Endothelial cell of umbilical vein (primary cell): Measurements from ENCODE around the gene VAV3. TPM values are rescaled to one million over a fixed set of nuclear protein-coding genes. Genes with fewer than 3 reads are reported as not detected.

ENCODE experiments used
- BruUV-seq: library from RNA; stranded (reverse); fragments of 400-500 nt; replicated peaks from 2 replicates; lab custom pipeline; 2021; lab: Mats Ljungman, UMichigan
- CTCF ChIA-PET: fragments of 300-600, 350-600 bp; sonication (Branson Sonifier 250); formaldehyde crosslinking; loops from one replicate; lab custom pipeline; 2021; ENCODE audit warnings: antibody characterized with exemption, inconsistent platforms; lab: Charles Lee
- POLR2A ChIA-PET: fragments of 300-600, 350-600 bp; sonication (Branson Sonifier 250); formaldehyde crosslinking; loops from one replicate; lab custom pipeline; 2021; ENCODE audit warnings: antibody characterized with exemption, inconsistent platforms; lab: Charles Lee
- DNase-seq: peaks from one replicate; pipeline ENCODE4 v3.0.0-alpha.2; 2011; ENCODE audit warnings: low read depth, low spot score
- FAIRE-seq: peaks from 2 replicates; lab custom pipeline; 2011; peaks lifted over from hg19 to GRCh38; lab: Jason Lieb, UNC
- H2AFZ ChIP-seq: 2 replicates; pipeline ENCODE4 v1.6.0; 2012; ENCODE audit warnings: low read depth, low read length, control low read depth, inconsistent platforms
- H3K27ac ChIP-seq: 2 replicates; pipeline ENCODE4 v1.5.1; 2011; ENCODE audit warnings: low read depth, mild to moderate bottlenecking, control low read depth, low read length, moderate library complexity; ENCODE audit not compliant: insufficient read depth
- H3K27me3 ChIP-seq, 2 experiments: 2 replicates each; pipeline versions ENCODE4 v1.6.0 to v1.6.1; 2011; ENCODE audit warnings: low read length in 2 of 2, mixed read lengths in 1 of 2; ENCODE audit not compliant: control insufficient read depth in 2 of 2, insufficient read depth in 2 of 2
- H3K36me3 ChIP-seq, 2 experiments: 2 replicates in 1 of 2; 3 replicates in 1 of 2; pipeline ENCODE4 v1.5.1; 2011; ENCODE audit warnings: low read length in 2 of 2, mild to moderate bottlenecking in 1 of 2, moderate library complexity in 1 of 2; ENCODE audit not compliant: control insufficient read depth in 2 of 2, insufficient read depth in 2 of 2; ENCODE audit errors: extremely low read depth in 1 of 2
- H3K4me1 ChIP-seq: 3 replicates; pipeline ENCODE4 v1.5.1; 2011; ENCODE audit warnings: mild to moderate bottlenecking, low read length; ENCODE audit not compliant: control insufficient read depth, insufficient read depth; ENCODE audit errors: extremely low read depth
- H3K4me2 ChIP-seq: 2 replicates; pipeline ENCODE4 v1.6.1; 2011; ENCODE audit warnings: low read length, control low read depth, mixed read lengths; ENCODE audit not compliant: insufficient read depth
- H3K4me3 ChIP-seq, 3 experiments: fragments of 200-600 bp in 1 of 3; sonication (generic), shearing (Covaris generic) in 1 of 3; replicated peaks in 1 of 3; 2 replicates each; pipeline ENCODE4 v1.5.1; 2011 to 2016; ENCODE audit warnings: control low read depth in 3 of 3, low read length in 3 of 3, mild to moderate bottlenecking in 2 of 3, inconsistent platforms in 1 of 3, low read depth in 1 of 3, moderate library complexity in 1 of 3; ENCODE audit not compliant: insufficient read depth in 1 of 3
- H3K79me2 ChIP-seq: 2 replicates; pipeline ENCODE4 v1.6.0; 2012; ENCODE audit warnings: low read length, inconsistent platforms; ENCODE audit not compliant: control insufficient read depth, insufficient read depth
- H3K9ac ChIP-seq: replicated peaks from 2 replicates; pipeline ENCODE3; 2011; ENCODE audit warnings: low read length, control low read depth; ENCODE audit not compliant: insufficient read depth; ENCODE audit errors: extremely low read depth
- H3K9me1 ChIP-seq: replicated peaks from 3 replicates; pipeline ENCODE4 v1.6.0; 2011; ENCODE audit warnings: mild to moderate bottlenecking, low read length; ENCODE audit not compliant: control insufficient read depth, insufficient read depth; ENCODE audit errors: extremely low read depth
- H3K9me3 ChIP-seq: replicated peaks from 2 replicates; pipeline ENCODE4 v1.5.1; 2012; ENCODE audit warnings: low read length, inconsistent platforms; ENCODE audit not compliant: control insufficient read depth, insufficient read depth
- H4K20me1 ChIP-seq: replicated peaks from 2 replicates; pipeline ENCODE3; 2011; ENCODE audit warnings: mild to moderate bottlenecking, low read length; ENCODE audit not compliant: control insufficient read depth, insufficient read depth; ENCODE audit errors: extremely low read depth
- FOS ChIP-seq: IDR thresholded peaks from 2 replicates; pipeline ENCODE4 v1.6.1; 2011; ENCODE audit warnings: mild to moderate bottlenecking, low read length, moderate library complexity, borderline replicate concordance; ENCODE audit not compliant: insufficient read depth
- JUN ChIP-seq: IDR thresholded peaks from 2 replicates; pipeline ENCODE4 v1.6.1; 2011; ENCODE audit warnings: borderline replicate concordance, low read depth; ENCODE audit not compliant: insufficient read length, insufficient read depth
- POLR2A ChIP-seq: IDR thresholded peaks from 2 replicates; pipeline ENCODE4 v1.6.1; 2012; ENCODE audit warnings: low read depth, mild to moderate bottlenecking, control low read depth, low read length
- POLR2AphosphoS5 ChIP-seq: IDR thresholded peaks from 2 replicates; pipeline ENCODE4 v1.6.1; 2012; ENCODE audit warnings: low read depth, mild to moderate bottlenecking, control low read depth, low read length, moderate library complexity; ENCODE audit not compliant: insufficient read depth
- dilution Hi-C: fragments of 300-500 bp; cut with MboI; formaldehyde crosslinking; loops from one replicate; pipeline ENCODE4 v1.15.0; 2019; ENCODE audit warnings: low sequenced_read_pairs; ENCODE audit not compliant: extremely low pct_ligation_motif_present
- intact Hi-C: fragments of 100-400 bp; cut with micrococcal nuclease; formaldehyde crosslinking; loops from one replicate; pipeline ENCODE4 v1.10.0; 2022
- microRNA-seq: library from miRNA; unstranded; fragments of <30 nt; microRNA quantifications from one replicate; pipeline ENCODE4 v1.2.0, GENCODE V29; 2021; ENCODE audit warnings: borderline number of aligned reads, borderline replicate concordance
- polyA plus RNA-seq, 4 experiments: library from polyadenylated mRNA; depleted of rRNA in 3 of 4; stranded (reverse) in 3 of 4; unstranded in 1 of 4; fragments of >200 nt; gene quantifications; 2 replicates each; pipeline versions ENCODE4 v1.2.1 to v1.2.3, GENCODE V29; 2011 to 2012; ENCODE audit warnings: missing spikeins in 1 of 4
- small RNA-seq: library from RNA; depleted of rRNA; stranded (forward); fragments of <200 nt; gene quantifications from one replicate; pipeline ENCODE3, GENCODE V24; 2012; ENCODE audit warnings: low replicate concordance, low read depth; ENCODE audit not compliant: insufficient read depth, insufficient read length
- total RNA-seq: library from RNA; stranded (reverse); gene quantifications from 2 replicates; pipeline ENCODE4 v1.2.3, GENCODE V29; 2021

Gene VAV3
- total and polyA plus RNA-seq, 2 donors (not counting 3 experiments of a cell fraction or from before 2014, with no cell fraction given): 0.18 to 1.5 TPM

DNA sequence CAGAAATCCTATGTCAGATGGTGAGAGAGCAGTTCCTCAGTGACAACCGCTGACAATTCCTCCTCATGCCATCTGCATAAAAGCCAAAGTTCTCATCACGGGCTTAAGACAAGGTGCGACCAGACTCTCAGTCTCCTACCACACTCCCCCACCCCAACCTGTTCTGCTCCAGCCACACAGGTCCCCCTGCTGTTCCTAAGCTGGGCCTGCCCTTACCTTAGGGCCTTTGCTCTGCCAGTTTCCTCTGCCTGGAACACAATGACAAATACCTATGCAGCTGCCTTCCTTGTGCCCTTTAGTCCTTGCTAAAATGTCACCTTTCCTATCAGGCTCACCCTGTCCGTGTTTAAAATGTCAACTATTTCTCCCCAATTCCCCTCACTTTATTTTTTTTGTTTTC, 441.9 kb downstream of the VAV3 start:
- H3K27me3 ChIP-seq: no peaks in the 10 kb centered on the region
- no TSS peak for BruUV-seq
- H3K4me2 ChIP-seq: no peak overlapping the region
- H3K4me1 ChIP-seq: no peaks in the 10 kb centered on the region
- H3K4me3 ChIP-seq: no peak overlapping the region
- intact Hi-C loops (no loop called here), dilution Hi-C loops (no loop called here)
- CTCF ChIA-PET: no interaction called here
- FAIRE-seq (no peak), DNase-seq (no peak)
- no peaks in the 10 kb centered on the region for H3K36me3 ChIP-seq
- H3K27ac ChIP-seq: no peak overlapping the region
- H3K9me1 ChIP-seq: no peaks in the 10 kb centered on the region
- H3K79me2 ChIP-seq: no peaks in the 10 kb centered on the region
- POLR2A ChIA-PET: no interaction called here
- TF ChIP-seq POLR2AphosphoS5 (no peak), POLR2A (no peak), FOS (no peak), JUN (no peak)
- H3K9ac ChIP-seq: no peak overlapping the region
- no peaks in the 10 kb centered on the region for H4K20me1 ChIP-seq
- no peak overlapping the region for H2AFZ ChIP-seq
- no peaks in the 10 kb centered on the region for H3K9me3 ChIP-seq

Small RNA genes within 50 kb of the gene (microRNA-seq; reads per million reads assigned to microRNA genes)
- not detected for gene MIR7852

Small RNA genes within 50 kb of the gene (small RNA-seq; reads per million reads assigned to genes)
- not detected for gene MIR7852

Other genes starting within 250 kb of the VAV3 start
- 44.5 and 45.8 TPM in 2 replicates for gene SLC25A24, start 235.2 kb upstream of the VAV3 start, total RNA-seq
- gene SLC25A24, start 235.2 kb upstream of the VAV3 start, polyA plus RNA-seq: 12.9 and 16.9 TPM in 2 replicates